GM21723 (cell line): ENCODE data around the gene BIN1.
"Not testable (repeated sequence)": the region's sequence is repeated elsewhere in the genome, so short reads cannot be mapped to it uniquely, and the experiment has no call there.

Experiments
- ATAC-seq: cut with Tn5 transposase; IDR thresholded peaks from one replicate; pipeline ENCODE4 v1.9.1; 2021; ENCODE audit warnings: mild to moderate bottlenecking, moderate library complexity; ENCODE audit not compliant: unreplicated experiment

The BIN1 gene

GRCh38 chr2:127134235-127134634, 27.3 kb upstream of the BIN1 start:
- no peak for ATAC-seq

DNA sequence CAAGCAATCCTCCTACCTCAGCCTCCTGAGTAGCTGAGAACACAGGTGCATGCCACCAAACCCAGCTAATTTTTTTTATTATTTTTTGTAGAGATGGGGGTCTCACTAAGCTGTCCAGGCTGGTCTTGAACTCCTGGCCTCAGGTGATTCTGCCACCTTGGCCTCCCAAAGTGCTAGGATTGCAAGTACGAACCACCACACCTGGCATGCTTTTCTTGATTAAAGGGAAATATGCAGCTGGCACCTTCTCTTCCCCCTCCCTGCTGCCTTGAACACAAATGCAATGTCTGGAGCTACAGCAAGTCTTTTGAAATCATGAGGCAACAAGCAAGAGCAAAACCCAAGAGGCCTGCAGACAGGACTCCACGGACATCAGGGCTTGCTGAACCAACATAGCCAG, 26.8 kb upstream of the BIN1 start:
- no peak for ATAC-seq

DNA sequence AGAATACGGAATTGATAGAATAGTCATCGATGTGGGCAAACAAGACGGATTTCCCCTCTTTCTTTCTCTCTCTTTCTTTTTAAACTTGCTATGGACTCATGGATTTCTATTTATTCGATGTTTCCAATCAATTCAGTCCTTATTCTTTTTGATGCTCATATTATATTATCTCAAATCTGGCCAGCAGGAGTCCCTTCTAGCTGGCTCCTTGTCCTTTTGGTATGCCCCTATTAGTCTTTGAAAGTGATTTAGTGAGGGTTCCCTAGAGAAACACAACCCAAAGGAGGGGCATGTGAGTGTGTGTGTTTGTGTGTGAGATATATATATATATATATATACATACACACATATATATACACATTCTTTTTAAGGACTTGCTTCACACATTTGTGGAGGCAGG, 23.5 kb upstream of the BIN1 start:
- ATAC-seq, result no peak

GRCh38 chr2:127129937-127130336, 23.0 kb upstream of the BIN1 start:
- ATAC-seq, result no peak

- peak; percentile 97 for ATAC-seq
Observed at GRCh38 chr2:127128445-127128904, 21.5 kb upstream of the BIN1 start.

DNA sequence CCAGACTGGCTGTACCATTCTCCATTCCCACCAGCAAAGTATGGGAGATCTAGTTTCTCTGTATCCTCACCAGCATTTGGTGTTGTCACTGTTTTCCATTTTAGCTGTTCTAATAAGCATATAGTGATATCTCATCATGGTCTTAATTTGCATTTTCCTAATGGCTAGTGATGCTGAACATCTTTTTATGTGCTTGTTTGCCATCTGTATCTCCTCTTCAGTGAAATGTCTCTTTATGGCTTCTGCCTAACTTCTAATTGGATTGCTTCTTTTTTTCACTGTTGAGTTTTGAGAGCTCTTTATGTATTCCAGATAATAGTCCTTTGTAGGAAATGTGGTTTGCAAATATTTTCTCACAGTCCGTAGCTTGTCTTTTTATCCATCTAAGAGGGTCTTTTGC, 18.9 kb upstream of the BIN1 start:
- ATAC-seq, result no peak

DNA sequence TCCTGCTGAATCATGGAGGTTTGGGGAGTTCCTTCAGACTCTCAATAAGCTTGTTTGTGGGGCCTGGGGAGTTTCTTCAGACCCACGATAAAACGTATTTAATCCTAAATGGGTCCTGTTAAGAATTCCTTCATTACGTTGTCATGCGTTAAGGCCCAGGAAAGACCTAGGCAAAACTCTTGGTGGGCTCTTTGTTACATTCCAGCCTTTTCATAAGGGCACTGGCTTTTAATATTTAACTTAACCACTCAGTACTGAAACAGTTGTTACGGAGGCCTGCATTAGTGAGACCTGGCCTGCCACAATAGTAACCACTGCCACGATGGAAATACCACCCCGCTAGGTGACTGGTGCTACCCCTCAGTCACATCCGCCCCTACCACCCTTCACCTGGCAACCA, 17.5 kb upstream of the BIN1 start:
- ATAC-seq, result no peak

DNA sequence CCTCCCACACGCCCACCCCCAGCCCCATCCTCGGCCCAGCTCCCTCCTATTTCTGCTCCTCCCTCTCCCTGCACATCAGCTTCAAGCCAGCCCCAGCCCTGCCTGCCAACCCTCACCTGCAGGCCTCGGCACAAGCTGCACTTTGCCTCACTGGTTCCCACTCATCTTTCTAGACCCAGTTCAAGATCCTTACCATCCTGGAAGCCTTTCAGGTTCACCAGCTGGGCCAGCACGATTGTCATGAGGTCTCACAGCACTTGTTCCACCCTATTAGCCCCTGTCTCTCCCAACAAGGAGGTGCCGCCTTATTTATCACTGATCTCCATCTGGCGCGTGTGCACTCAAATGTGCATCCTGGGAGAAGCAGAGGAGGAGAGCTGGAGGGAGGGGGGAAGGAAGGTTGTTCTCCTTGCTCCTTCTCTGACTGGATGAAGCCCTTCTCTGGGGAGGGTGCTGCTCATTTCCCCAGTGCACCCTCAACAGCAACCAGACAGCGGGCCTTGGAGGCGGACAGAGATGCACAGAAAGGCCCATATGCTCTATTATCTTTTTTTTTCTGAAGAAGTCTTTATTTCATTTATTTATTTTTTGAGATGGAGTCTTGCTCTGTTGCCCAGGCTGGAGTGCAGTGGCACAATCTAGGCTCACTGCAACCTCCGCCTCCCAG, 15.5 kb upstream of the BIN1 start:
- no peak for ATAC-seq

GRCh38 chr2:127121776-127122176, 14.8 kb upstream of the BIN1 start:
- no peak for ATAC-seq

GRCh38 chr2:127121353-127121752, 14.4 kb upstream of the BIN1 start:
- ATAC-seq, result no peak

DNA sequence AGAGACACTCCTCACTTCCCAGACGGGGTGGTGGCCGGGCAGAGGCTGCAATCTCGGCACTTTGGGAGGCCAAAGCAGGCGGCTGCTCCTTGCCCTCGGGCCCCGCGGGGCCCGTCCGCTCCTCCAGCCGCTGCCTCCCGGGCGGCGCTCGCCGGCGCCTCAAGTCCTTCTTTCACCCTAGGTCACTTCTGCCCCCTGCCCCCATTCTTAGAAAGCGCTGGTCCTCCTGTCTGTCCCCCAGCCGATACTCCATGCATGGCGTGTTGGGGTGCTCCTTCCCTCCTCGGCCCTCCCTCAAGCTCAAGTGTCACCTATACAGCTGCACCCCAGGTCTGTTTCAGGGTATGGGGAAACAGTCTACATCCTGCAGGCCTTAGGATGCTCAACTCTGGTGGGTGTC, 13.5 kb upstream of the BIN1 start:
- ATAC-seq, result not testable (repeated sequence)

GRCh38 chr2:127118467-127118866, 11.5 kb upstream of the BIN1 start:
- no peak for ATAC-seq

DNA sequence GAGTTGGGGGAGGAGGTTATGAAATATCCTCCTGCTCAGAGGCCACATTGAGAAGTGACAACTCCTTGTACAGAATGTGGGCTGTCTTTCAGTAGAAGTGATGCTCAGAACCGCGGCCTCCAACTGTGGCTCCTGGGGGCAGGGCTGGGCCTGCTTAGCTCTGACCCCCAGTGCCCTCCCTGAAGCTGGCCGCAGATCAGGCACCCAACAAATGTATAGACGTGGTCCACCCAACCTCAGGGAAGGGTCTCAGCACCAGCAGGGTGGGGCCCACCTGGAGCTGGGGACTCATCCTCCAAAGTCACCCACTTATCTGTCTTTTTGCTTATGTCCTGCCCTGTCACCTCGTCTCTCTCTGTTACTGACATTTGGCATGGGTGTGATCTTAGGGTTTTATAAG, 11.1 kb upstream of the BIN1 start:
- no peak for ATAC-seq

DNA sequence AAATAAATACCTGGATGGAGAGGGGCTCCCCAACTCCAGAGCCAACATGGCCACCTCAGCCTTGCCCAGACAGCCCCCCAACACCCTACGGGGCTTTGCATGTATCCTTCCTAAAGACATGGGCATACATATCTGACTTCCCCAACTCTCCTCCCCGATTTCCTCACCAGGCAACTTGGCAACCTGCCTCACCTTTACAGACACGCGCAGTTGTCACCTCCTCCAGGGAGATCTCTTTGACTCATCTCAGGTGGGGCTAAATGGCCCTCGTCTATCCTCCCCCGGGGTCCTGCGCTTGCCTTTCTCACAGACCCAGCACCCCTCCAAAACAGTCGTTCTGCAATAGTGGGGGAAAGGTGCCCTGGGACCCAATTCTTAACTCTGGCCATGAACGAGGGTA, 10.6 kb upstream of the BIN1 start:
- ATAC-seq, result no peak

DNA sequence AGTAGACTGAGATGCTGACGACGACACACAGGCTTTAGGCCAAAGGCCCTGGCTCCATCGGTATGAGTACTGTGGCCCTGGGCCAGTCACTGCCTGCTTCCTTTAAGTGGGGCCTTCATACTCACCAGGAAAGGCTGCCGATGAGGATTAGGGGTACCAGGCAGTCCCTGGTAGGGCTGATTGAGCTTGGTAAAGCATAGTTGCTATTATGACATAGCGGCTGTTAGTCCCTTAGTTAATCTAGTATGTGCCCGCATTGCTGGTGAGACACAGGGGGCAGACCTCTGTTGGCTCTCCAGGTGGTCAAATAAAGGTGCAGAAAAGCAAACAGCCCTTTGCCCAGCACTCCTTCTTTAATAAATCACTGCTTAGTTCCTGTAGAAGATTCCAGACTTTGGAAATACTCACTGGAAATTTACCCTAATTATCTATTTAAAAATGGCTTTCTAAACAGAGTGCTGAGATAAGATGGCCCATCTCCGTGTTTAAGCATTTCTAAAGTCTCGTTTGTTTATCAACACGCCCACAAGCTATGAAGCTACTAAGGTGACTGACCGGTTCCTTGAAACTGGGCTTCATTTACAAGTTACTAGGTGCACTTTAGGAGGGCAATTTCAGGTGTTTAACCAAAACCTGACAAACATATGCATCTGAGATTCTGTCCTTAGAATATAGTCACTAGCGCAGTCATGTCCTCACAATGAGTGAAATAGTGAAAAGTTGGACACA, 8.7 kb upstream of the BIN1 start:
- no peak for ATAC-seq

DNA sequence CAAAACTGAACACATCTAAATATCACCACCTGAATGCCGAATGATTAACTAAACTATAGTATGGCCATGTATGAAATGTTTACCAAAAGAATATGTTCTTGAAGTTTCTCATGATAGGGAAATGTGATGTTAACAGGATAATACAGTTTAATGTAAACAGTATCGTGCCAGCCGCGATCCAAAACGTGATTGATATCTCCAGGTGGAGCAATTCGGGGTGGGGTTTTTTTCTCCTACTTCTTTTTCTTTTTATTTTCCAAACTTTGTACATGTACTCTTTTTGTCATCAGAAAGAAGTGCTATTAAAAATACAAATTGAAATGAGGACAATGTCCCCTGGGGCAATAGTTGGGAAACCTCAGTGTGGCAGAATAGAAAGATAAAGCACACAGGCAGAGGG, 4.0 kb upstream of the BIN1 start:
- ATAC-seq, result no peak

- no peak for ATAC-seq
Observed at GRCh38 chr2:127108090-127108523, 1.2 kb upstream of the BIN1 start.

DNA sequence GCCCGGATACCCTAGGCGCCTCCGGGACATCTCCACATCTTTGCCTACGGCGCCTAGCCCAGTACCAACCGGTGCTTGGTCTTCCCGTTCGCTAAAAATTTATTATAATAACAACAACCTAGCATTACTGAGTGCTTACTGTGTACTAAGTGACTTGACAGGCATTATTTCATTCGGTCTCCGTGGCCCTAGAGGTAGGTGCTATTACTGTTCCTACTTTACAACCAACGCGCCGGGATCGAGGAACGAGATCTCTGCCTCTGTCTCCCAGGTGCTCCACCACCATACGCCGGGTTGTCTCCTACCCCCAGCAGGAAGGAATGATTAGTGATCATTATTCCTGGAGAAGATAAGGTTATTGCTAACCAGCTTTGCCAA, 657 bp upstream of the BIN1 start:
- ATAC-seq, result peak; percentile 24

DNA sequence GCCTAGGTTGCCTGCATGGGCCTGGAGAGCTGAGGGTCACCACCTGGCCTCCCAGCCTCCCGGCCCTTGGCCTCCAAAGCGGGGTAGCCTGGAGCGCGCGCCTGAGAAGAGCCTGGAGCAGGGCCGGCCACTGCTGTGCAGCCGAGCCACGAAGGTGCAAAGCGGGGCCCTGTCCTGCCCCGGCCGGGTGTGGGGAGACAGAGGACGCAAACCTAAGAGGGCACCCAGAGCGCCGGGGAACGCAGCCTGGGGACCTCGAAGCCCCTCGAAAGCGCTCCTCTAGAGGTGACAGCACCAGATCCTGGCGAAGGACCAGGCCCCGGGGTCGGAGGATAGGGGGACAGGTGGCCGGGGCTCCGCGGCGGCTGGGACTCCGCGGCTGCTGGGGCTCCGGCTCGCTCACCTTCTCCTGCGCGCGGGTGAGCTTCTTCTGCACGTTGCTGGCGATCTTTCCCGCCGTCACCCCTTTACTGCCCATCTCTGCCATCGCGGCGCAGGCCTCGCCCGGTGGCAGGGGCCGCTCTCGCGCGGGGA, 430 bp downstream of the BIN1 start:
- peak; percentile 15 for ATAC-seq

GRCh38 chr2:127105656-127106456, 1.1 kb downstream of the BIN1 start:
- ATAC-seq, result no peak

DNA sequence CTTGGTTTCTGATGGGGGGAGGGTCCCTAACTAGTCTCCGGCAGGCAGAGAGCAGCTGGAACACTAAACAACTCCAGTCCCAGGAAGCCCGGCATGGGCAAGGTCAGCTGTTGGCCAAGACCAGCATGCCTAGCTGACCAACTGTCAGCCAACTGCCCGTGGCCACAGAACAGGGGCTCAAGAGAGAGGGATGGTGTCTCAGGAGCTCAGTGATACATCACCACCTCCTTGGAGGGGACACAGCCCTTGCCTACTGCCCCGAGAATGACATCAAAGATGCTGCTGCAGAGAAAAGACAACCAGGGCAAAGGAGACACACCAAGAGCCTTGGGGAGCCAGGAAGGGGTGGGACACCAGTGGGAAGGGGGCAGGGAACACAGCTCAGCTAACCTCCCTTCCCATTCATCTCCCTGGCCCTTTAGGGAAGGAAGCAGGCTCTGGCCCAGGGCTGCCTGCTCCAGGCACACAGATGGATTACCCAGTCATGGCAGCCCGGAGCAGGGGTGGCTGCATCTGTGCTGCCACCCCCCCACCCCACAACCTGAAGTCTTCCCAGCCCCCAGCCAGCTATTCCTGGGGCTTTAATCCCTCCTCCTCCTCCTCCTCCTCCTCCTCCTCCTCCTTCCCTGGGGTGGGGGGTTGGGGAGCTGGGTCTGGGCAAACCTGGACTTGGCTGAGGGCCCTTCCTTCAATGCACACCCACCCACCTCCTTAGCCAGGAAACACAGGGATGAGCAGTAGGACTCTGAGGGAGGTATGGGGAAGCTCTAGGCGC, 1.9 kb downstream of the BIN1 start:
- ATAC-seq, result no peak
